ENCODE results near the gene CEMP1.
"Not testable (repeated sequence)": the region's sequence is repeated elsewhere in the genome, so short reads cannot be mapped to it uniquely, and the experiment has no call there.

The CEMP1 gene

DNA sequence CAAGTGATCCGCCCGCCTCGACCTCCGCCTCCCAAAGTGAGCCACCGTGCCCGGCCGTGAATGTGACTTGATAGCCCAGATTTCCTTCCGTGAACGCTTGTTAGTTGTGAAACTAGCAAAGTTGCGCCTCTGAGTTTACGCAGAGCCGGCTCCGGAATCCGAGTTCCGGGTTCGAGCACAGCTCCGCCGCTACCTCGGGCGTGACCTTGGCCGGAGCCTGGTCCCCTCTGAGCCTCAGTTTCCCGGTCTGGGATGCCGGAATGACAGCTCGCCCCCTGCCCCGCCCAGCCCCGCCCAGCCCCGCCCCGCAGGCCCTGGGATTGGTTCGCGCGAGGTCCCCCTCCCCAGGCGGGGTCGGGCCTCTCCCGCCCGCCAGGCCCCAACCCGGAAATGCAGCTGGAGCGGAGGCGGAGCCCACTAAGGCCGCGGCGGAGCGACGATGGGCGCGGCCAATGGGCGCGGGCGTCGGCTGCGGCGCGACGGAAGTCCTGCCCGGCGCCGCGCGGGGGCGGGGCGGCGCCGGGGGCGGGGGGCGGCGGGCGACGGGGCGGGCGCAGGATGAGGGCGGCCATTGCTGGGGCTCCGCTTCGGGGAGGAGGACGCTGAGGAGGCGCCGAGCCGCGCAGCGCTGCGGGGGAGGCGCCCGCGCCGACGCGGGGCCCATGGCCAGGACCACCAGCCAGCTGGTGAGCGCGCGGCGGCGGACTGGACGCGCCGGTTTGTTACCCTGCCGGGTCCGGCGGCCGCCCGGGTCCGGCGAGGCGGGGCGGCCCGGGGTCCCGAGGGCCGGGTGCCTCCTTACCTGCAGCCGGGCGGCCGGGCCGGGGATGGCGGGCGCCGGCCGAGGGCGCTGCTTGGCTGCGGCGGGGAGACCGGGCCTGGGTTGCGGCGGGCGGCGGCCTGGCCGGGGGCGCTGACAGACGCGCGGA is 6.5 kb upstream of the CEMP1 start, which contains the start of gene PDPK1:
Gene PDPK1, plus strand, starts transcription at position 571 of the 929 bp plus-strand sequence. Its CDS starts 92 bp downstream, at position 663.
- peak; percentile 79 to 87 for DNase-seq (ENCODE audit: extremely low read depth in 1 of 2, low read depth in 1 of 2)

DNA sequence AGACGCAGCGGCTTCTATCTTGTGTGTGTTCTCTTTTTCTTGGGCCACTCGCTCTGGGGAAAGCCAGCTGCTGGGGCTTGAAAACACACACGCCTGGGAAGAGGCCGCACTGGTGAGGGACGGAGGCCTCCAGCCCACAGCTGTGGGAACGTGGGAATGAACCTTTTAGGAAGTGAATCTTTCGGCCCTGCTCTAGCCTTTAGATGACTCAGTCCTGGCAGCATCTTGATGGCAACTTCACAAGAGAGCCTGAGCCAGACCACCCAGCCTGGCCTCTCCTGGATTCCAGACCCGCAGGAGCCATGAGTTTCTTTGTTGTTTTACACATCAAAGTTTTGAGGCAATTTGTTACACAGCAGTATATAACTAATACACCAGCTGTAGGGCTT is 4.4 kb upstream of the CEMP1 start:
- no peak for DNase-seq (ENCODE audit: extremely low read depth in 1 of 2, low read depth in 1 of 2)

DNA sequence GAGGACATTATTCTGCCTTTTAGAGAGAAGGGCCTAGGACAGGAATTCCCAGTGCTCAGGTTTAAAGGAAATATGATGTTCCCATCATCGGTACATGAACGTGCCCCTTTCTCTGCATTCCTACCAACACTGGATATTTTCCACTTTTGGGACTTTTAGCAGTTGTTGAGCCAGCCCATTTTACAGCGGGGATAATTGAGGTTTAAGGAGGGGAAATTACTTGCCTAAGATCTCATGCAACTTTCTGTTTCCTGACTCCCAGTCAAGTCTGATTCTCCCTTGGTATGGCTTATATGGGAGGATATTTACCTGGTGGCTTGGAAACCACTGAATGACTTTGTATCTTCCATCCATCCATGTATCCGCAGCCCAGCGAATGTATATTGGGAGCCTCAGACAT is 3.1 kb upstream of the CEMP1 start:
- DNase-seq (ENCODE audit: extremely low read depth in 1 of 2, low read depth in 1 of 2): not testable (repeated sequence)

DNA sequence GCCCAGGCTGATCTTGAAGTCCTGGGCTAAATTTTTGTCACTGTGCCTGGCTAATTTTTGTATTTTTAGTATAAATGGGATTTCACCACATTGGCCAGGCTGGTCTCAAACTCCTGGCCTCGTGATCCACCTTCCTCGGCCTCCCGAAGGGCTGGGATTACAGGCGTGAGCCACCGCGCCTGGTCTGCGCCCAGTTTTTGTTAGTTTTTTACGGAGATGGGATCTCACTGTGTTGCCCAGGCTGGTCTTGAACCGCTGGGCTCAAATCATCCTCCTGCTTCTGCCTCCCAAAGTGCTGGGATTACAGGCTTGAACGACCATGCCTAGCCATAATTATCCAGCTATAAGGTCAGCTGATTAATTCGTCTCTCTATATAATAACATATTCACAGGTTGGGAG is 2.7 kb upstream of the CEMP1 start:
- DNase-seq (ENCODE audit: extremely low read depth in 1 of 2, low read depth in 1 of 2): no peak

DNA sequence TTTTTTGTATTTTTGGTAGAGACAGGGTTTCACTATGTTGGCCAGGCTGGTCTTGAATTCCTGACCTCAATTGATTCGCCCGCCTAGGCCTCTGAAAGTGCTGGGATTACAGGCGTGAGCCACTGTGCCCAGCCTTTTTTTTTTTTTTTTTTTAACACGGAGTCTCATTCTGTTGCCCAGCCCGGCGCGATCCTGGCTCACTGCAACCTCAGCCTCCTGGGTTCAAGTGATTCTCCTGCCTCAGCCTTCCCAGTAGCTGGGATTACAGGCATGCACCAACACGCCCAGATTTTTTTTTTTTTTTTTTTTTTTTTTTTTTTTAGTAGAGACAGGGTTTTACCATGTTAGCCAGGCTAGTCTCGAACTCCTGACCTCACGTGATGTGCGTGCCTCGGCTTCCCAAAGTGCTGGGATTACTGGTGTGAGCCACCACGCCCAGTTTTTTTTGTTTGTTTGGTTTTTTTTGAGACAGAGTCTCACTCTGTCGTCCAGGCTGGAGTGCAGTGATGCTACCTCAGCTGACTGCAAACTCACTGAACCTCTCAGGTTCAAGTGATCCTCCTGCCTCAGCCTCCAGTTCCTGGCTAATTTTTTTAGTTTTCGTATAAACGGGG is 2.0 kb upstream of the CEMP1 start:
- DNase-seq (ENCODE audit: extremely low read depth in 1 of 2, low read depth in 1 of 2): not testable (repeated sequence)

DNA sequence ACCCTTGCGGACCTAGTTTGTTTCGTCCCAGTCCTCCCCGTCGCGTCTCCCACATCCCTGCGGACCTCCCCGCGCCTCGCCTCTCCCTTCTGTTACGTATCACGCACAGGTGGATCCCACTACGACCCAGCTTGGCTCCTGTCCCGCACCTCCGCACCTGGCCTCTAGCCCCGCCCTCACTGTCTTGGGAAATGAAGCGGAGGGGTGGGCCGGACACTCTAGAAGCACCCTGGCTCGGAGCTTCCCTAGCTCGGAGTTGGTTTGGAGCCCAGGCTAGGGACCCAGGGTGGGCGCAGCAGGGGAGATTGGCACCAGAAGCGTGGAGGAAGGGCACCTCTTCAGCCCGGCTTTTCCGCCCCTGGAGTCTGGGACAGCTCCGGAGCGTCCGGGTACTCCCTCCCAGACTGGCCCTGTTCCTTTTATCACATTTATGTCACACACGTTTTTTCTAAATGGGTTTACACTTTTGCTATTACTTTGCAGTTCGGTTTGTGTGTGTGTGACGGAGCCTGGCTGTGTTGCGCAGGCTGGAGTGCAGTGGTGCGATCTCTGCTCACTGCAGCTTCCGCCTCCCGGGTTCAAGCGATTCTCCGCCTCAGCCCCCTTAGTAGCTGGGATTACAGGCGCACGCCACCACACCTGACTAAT is 1.4 kb upstream of the CEMP1 start:
- DNase-seq (ENCODE audit: extremely low read depth in 1 of 2, low read depth in 1 of 2): no peak

DNA sequence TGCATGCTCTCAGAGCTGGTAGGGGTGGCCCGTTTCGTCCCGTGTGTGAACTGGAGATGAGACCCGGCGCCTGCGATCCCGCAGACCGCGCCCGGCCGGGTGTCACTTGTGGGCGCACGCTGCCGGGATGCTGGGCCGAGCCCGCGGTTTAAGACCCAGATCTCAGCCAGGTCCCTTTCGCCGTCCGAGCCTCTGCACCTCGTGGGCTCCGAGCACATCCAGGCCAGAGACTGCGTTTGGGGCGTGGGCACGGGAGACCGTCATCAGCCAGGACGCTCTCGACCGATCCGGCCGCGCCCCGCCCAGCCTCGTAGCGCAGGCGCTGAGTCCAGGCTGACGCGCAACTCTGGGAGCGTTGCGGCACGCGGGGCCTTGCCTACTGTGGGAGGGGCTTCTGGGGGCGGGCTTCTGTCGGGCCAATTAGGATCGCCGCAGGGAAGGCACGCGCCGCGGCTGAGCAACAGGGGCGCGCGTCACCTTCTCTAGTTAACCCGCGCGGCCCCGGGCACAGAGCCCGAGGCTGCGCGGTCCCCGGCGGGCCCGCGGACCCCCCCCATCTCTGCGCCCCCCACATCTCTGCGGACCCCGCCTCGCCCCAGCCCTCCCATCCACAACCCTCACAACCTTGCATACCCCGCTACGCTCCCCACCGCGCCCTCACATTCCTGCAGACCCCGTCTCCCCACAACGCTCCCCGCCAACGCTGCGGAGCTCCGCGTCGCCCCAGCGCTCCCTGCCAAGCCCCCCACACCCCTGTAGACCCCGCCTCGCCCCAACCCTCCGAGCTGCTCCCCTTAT is 687 bp upstream of the CEMP1 start:
- peak; percentile 93 for DNase-seq (ENCODE audit: extremely low read depth in 1 of 2, low read depth in 1 of 2)

DNA sequence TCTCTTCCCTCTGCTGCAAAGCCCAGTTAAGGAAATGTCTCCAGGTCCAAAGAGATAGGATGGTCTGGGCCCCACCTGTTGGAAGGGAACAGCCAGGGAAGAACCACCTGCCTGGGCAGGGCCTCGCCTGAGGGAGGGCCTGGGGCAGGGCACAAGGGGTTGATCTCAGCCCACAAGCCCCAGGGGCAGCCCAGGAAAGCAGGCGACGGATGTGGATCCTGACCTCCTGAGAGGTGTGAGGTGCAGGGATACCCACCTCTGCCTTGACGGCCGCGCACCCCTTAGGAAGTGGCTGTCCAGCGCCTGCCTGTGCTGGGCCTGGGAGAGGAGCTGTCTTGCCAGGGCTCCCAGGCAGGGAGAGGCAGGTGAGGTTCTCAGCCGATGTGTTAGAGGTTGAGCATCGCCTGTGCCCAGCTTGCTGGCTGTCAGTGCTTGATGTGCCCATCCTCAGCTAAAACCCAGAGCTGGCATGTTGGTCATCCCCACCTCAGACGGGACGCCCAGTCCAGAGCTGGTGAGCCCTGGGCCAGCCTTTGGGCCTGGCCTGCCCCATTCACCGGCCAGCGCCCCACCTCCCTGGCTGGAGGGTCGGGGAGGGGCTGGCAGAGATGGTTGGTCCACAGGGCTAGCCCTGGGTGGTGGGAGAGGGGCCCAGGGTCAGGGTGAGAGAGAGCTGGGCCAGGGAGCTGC is 434 bp downstream of the CEMP1 start:
- DNase-seq (ENCODE audit: extremely low read depth in 1 of 2, low read depth in 1 of 2): no peak

DNA sequence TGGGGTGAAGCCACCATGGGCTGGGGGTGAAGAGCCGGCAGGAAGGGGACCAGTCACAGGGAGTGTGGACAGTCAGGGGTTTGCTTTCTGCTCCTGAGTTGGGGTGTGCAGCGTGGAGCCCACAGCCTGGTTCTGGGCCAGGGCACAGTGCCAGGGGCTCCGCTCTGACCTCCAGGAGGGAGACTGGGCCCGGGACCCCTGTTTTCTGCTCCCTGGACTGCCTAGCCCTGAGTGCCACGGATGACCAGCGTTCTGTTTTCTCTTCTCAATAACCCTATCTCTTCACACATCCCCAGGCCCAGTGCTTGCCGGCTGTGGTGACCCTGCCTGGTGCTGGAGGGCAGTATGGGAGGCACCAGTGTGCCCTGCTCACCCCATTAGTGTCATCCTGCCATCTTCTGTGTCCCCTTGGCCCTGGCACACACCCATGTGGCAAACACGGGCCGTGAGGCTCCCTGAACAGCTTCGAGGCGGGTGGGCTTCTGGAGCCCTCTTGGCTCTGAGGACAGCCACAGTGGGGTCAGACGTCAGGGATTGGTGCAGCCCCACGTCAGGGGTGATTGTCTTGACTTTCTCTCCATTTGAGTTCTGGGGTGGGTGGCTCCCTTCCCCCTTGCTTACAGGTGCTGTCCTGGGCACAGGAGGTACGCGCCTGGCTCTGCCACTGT is 1.1 kb downstream of the CEMP1 start:
- no peak for DNase-seq (ENCODE audit: extremely low read depth in 1 of 2, low read depth in 1 of 2)

DNA sequence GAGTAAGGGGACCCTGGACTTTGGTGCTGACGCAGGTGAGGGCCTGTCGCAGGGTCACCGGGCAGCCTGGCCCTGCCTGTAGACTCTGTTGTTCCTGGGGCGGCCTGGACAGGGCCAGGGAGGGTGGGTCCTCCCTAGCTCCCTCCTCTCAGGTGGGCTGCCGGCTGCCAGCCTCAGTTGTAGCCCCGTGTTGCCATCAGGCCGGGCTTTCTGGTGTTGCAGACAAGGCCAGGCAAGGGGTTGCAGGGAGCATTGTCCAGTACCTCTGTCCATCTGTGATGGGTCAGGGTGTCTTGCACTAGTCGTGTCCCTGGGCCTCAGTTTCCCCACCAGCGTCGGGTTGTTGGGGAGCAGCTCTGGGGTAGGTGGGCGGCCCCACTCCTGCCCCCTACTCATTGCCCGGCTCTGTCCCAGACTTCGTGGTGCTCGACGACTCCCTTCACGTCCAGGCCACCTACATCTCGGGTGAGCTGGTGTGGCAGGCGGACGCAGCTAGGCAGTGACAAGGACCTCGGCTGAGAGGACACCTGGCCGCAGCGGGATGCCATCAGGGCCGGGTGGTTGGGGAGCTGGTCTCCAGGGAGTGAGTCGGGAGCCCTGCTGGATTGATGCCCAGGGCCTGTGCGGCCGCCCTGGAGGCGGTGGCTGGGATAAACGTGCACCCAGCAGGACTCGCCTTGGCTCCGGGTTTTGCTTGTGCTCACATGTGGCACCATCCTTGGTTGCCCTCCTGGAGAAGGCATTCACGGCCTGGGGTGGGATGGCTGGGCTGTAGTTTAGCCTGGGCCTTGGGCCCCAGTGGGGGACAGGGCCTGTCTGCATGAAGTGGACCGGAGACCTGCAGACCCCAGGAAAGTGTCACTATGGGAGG is 1.9 kb downstream of the CEMP1 start:
- DNase-seq (ENCODE audit: extremely low read depth in 1 of 2, low read depth in 1 of 2): no peak

DNA sequence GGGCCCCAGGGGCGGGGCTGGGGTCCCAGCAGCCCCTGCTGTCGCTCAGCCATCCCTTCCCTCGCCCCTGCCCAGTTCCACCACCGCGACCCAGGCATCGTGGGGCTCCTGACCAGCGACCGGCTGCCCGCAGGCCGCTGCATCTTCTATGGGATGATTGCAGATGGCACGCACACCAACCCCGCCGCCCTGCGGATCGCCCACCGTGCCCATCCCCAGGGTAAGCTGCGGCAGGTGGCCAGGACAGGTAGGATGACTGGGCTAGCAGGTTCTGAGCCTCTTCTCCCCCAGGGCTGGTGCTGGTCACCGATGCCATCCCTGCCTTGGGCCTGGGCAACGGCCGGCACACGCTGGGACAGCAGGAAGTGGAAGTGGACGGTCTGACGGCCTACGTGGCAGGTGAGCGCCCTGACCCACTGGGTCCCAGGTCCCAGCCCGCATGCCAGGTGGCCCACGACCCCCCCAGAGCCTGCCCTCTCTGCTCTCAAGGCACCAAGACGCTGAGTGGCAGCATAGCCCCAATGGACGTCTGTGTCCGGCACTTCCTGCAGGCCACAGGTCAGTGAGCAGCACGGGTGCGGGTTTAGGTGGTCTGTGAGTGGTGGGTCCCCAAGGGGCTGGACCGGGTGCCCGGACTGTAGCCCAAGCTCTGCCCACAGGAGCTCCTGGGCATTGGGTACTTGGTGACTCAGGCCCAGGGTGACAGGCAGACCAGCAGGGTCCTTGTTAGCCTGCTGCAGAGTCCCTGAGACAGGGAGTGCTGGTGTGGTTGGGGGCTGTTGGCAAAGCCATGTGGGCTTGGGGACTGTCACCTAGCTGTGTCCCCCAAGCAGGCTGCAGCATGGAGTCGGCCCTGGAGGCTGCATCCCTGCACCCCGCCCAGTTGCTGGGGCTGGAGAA is 2.8 kb downstream of the CEMP1 start:
- no peak for DNase-seq (ENCODE audit: extremely low read depth in 1 of 2, low read depth in 1 of 2)

DNA sequence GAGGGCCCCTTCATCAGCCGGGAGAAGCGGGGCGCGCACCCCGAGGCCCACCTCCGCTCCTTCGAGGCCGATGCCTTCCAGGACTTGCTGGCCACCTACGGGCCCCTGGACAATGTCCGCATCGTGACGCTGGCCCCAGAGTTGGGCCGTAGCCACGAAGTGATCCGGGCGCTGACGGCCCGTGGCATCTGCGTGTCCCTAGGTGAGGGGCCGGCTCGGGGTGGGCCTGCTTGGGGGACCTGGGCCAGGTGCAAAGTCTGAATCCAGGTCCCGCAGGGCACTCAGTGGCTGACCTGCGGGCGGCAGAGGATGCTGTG is 3.5 kb downstream of the CEMP1 start:
- DNase-seq (ENCODE audit: extremely low read depth in 1 of 2, low read depth in 1 of 2): no peak

DNA sequence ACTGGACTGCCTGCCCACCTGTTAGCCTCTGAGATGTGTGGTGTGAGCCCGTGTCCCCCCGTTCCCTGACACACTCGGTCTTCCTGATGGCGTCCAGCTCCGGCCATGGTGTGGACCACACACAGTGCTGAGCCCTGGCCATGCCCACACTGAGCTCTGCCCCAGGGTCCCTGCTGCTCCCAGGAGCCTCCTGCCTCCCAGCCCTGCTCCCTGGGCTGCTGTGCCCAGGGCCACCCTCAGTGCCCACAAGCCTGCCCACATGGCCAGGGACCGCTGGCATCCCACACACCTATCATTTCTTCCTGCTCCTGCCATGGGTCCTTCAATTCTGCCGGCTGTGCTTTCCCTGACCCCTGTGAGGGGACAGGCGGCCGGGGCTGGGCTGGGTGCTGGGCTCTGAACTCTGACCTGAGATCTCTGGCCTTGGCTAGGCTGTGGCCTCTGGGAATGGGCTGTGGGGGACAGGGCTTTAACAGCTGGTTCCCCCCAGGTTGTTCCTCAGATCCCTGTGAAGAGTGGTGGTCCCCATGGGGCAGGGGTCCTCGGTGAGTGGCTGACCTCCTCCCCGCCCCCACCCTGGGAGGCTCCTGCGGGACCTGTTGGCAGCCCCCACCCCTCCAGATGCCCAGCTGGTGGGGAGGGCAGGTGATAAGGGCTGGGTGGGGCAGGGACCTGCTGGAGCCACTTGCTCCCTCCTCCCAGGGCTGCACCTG is 4.0 kb downstream of the CEMP1 start:
- no peak for DNase-seq (ENCODE audit: extremely low read depth in 1 of 2, low read depth in 1 of 2)

DNA sequence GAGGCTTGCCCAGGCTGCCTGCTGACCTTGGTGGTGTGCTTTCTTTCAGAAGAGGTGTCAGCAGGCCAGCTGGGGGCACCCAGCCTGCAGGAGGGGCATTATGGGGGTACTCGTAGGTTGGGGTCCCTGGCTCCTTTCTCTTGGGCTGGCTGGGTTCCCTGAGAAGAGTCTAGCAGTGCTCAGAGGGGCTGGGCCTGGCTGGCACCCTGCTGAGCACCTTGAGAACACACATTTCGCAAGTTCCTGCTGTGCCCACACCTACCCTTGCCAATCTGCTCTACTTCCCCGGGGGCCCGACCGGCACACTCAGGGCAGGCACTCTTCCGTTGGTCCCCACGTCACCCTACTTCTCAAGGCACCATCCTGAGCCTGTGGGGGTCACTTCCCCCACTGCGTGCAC is 5.1 kb downstream of the CEMP1 start:
- DNase-seq (ENCODE audit: extremely low read depth in 1 of 2, low read depth in 1 of 2): no peak

DNA sequence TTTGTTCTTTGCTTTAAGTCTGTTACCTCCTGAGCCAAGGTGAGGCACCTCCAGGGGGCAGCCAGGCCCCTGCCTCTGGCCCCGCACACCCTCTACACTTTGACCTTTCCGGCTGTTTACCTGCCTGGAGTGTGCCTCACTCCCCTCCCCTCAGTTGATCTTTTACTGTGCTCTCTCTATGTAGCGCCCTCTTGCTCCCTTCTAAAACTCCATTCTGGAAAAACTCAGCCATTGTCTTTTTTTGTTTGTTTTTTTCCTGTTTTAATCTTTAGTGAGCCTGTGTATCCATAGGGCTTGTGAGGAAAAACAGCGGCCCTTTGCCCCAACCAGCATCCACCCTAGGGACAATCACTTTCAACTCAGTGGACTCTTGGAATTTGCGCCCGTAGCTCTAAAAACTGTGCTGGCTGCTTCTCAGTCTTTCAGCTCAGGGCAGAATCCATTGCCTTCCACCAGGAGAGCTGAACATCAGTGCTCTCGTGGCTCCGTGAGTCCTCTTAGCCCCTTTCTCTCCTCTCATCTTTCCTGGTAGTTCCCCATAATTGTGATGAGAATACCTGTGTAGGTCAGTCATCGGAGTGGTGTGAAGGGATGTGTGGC is 6.8 kb downstream of the CEMP1 start:
- DNase-seq (ENCODE audit: extremely low read depth in 1 of 2, low read depth in 1 of 2): no peak

DNA sequence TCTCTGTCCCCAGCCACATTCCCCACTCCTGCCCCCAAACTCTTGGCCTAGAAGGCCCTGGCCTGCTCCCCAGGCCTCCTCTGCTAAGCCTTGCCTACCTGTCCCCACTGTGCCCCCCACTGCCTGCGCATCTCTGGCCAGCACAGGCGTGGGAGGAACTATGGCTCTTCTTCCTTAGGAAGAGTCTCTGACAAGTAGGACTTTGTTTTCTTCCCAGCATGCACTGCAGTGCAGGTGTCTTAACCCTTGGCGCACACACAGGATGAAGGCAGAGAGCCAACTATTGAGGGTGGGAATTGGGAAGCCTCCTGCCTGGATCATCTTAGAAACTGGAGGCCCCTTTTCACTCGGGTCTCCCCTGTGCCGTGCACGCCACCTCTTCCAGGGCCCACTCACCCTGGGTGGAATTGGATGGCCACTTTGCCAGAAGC is 7.4 kb downstream of the CEMP1 start:
- no peak for DNase-seq (ENCODE audit: extremely low read depth in 1 of 2, low read depth in 1 of 2)
